HG02884 (cell line): ENCODE measurements around the gene LDLRAP1.

ENCODE experiments used
- ATAC-seq: cut with Tn5 transposase; IDR thresholded peaks from one replicate; pipeline ENCODE4 v1.9.1; 2021; ENCODE audit warnings: mild to moderate bottlenecking, moderate library complexity; ENCODE audit not compliant: unreplicated experiment

LDLRAP1 gene

GRCh38 chr1:25560788-25561187 lies 17.4 kb downstream of the LDLRAP1 start:
- no peak for ATAC-seq

- ATAC-seq, result no peak
Measured at GRCh38 chr1:25561421-25562100, 18.2 kb downstream of the LDLRAP1 start.

- no peak for ATAC-seq
Measured at GRCh38 chr1:25562101-25562927, 18.9 kb downstream of the LDLRAP1 start.

- ATAC-seq, result no peak
Measured at GRCh38 chr1:25562928-25563283, 19.5 kb downstream of the LDLRAP1 start.

- ATAC-seq, result no peak
Measured at GRCh38 chr1:25563330-25564215, 20.2 kb downstream of the LDLRAP1 start.

GRCh38 chr1:25564777-25565574 lies 21.6 kb downstream of the LDLRAP1 start:
- no peak for ATAC-seq

- ATAC-seq, result no peak
Measured at GRCh38 chr1:25565626-25566025, 22.2 kb downstream of the LDLRAP1 start.

GRCh38 chr1:25566176-25566729 lies 22.8 kb downstream of the LDLRAP1 start:
- no peak for ATAC-seq

- no peak for ATAC-seq
Measured at GRCh38 chr1:25566730-25567341, 23.4 kb downstream of the LDLRAP1 start.

GRCh38 chr1:25567710-25568089 lies 24.3 kb downstream of the LDLRAP1 start:
- ATAC-seq, result no peak

- no peak for ATAC-seq
Measured at GRCh38 chr1:25568090-25568833, 24.9 kb downstream of the LDLRAP1 start.

GRCh38 chr1:25568834-25569596 lies 25.6 kb downstream of the LDLRAP1 start:
- no peak for ATAC-seq

GRCh38 chr1:25569597-25570396 lies 26.4 kb downstream of the LDLRAP1 start:
- no peak for ATAC-seq

- ATAC-seq, result no peak
Measured at GRCh38 chr1:25570798-25571521, 27.6 kb downstream of the LDLRAP1 start.

GRCh38 chr1:25571522-25571970 lies 28.1 kb downstream of the LDLRAP1 start:
- no peak for ATAC-seq

GRCh38 chr1:25572107-25572506 lies 28.7 kb downstream of the LDLRAP1 start:
- ATAC-seq, result no peak
